Fibroblast of mammary gland (primary cell): ENCODE results near the gene GLRA2.
"Not testable (repeated sequence)": the region's sequence is repeated elsewhere in the genome, so short reads cannot be mapped to it uniquely, and the experiment has no call there.

Experiments used
- DNase-seq: peaks from one replicate; pipeline ENCODE4 v3.0.0-alpha.2; 2010; ENCODE audit warnings: low read depth
- H3K4me3 ChIP-seq: 2 replicates; pipeline ENCODE4 v1.5.1; 2011; ENCODE audit warnings: low read depth, mild to moderate bottlenecking, low read length, moderate library complexity; ENCODE audit not compliant: control insufficient read depth
- TF ChIP-seq, protein P1 (sequence below): conservative IDR thresholded peaks from 2 replicates; pipeline ENCODE4 v1.5.1; 2011; ENCODE audit warnings: low read depth, low read length, inconsistent platforms; ENCODE audit not compliant: control insufficient read depth, insufficient read depth

Gene GLRA2

DNA sequence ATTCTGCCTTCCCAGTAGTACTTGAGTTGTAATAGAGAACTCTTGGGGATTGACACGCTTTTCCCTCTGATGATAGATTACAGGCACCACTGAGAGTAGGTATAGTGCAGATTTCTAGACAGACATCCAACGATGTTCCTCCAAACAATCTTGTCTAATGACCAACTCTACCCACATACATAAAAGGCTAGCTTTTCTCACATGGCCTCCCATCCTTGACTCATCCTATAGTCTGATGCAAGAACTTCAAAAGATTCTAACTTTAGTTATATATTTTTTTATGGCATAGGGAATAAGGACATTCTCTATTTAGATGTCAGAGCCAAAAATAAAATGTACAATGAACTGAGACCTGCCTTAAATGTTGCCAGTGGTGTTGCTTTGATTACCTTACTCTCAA lies 60.9 kb downstream of the GLRA2 start:
- TF ChIP-seq, protein P1, sequence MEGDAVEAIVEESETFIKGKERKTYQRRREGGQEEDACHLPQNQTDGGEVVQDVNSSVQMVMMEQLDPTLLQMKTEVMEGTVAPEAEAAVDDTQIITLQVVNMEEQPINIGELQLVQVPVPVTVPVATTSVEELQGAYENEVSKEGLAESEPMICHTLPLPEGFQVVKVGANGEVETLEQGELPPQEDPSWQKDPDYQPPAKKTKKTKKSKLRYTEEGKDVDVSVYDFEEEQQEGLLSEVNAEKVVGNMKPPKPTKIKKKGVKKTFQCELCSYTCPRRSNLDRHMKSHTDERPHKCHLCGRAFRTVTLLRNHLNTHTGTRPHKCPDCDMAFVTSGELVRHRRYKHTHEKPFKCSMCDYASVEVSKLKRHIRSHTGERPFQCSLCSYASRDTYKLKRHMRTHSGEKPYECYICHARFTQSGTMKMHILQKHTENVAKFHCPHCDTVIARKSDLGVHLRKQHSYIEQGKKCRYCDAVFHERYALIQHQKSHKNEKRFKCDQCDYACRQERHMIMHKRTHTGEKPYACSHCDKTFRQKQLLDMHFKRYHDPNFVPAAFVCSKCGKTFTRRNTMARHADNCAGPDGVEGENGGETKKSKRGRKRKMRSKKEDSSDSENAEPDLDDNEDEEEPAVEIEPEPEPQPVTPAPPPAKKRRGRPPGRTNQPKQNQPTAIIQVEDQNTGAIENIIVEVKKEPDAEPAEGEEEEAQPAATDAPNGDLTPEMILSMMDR = no peak
- no peak overlapping the region for H3K4me3 ChIP-seq
- peak; percentile 41 for DNase-seq

DNA sequence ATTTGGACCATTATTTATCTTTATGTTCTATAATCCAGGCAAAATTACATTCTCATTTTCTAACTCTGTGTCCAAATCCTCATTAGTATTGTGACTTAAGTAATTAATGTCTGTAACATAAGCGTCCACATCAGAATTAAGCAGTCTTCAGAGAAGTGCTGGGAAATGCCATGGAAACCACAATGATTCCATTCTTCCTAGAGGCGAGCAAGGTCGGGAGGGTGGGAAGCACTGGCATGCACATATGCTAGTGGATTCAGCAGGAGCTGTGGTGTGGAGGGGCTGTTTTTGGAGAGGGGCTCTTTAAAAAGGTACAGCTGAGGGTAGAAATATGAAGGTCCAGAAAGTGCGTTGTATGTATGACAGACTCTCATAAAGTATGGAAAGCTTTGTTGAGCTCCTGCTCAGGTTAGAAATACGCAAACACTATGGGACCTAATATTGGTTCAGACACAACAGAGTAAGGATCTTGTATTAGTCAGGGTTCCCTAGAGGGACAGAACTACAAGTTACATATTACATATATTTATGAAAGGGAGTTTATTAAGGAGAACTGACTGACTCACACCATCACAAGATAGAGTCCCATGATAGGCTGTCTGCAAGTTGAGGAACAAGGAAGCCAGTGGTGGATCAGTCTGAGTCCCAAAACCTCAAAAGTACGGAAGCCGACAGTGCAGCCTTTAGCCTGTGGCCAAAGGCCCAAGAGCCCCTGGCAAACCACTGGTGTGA lies 61.5 kb downstream of the GLRA2 start:
- H3K4me3 ChIP-seq = no peak overlapping the region
- TF ChIP-seq, protein P1 = no peak
- no peak for DNase-seq

DNA sequence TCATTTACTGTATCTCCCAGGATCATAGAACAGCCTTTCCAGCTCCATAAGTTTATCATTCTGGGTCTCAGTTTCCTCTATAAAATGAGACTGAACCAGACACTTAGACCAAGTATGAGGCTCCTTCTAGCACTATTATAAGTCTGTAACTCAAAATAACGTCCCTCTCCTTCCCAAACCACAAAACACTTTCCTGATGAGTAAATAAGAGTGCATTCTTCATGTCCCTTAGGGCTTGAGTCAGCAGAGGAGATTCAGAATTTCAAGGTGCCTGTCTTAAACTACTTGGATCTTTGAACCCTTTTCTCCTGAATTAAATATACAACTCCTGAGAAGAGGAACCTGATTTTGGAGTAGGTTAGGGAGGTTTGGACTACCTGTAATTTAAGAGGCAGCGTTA lies 62.6 kb downstream of the GLRA2 start:
- TF ChIP-seq, protein P1 = no peak
- peak; percentile 36 for DNase-seq
- H3K4me3 ChIP-seq = no peak overlapping the region

DNA sequence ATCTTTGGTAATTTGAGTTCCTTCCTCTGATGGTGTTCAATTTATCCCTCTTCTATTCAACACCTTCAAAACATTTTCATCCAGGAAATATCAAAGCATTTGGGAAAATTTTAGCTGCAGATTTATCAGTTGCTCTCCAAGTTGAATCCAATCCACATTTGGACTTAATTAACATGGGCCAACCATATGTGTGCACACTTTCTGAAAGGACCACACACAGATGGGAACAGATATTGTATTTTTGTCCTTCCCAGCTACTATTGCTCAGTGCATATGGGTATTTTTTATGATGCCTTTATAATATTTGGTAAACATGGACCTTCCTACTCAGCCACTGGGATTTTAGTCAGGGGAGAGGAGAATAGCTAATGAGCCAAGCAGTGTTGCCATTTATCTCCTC lies 65.2 kb downstream of the GLRA2 start:
- TF ChIP-seq, protein P1 = no peak
- no peak for DNase-seq
- no peak overlapping the region for H3K4me3 ChIP-seq

DNA sequence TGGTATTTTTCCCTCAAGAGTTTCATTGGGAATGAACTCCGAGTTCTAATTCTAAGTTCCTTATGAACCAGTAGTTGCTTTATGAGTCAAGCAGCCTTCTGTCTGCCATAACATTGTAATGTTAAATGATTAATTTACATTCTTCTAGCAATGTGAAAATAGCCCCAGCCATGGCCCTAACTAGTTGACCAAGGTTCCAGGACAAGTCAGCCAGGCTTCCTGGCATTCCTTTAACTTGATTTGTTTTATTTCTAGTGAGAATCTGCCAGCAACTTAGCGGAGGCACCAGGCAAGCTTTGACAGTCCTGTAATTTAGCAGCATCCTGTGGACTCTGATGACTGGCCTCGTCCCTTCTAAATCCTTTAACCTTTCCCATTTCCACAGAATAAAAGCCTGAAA lies 69.0 kb downstream of the GLRA2 start:
- no peak for DNase-seq
- no peak overlapping the region for H3K4me3 ChIP-seq
- TF ChIP-seq, protein P1 = no peak

DNA sequence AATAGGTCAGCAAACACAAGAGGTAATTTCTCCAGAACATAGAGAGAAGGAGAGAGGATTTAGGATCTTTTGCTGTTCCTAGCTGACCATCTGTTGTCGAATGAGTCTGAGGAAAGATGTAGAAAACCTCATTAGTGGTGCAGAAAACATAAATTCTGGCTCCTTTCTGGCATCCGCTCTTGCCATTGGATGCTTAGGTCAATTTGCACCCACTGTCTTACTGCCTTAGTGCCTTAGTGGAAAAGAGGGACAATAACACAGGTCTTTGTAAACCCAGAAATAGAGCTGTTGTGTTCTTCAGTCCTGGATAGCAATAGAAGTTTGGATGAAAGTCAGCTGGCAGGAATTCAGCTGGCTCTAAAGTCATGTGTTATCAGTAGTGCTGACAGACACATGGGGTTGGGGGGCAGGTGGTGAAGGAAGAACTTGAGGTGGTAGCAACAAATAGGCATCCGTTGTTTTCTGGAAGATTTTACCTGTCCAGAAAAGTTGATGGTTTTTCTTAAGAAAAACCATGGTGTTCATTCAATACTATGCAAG lies 78.2 kb downstream of the GLRA2 start:
- no peak for DNase-seq
- TF ChIP-seq, protein P1 = no peak
- H3K4me3 ChIP-seq = no peak overlapping the region

DNA sequence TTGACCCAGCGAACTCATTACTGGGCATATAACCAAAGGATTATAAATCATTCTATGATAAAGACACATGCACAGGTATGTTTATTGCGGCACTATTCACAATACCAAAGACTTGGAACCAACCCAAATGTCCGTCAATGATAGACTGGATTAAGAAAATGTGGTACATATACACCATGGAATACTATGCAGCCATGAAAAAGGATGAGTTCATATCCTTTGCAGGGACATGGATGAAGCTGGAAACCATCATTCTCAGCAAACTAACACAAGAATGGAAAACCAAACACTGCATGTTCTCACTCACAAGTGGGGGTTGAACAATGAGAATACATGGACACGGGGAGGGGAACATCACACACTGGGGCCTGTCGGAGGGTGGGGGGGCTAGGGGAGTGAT lies 83.1 kb downstream of the GLRA2 start:
- not testable (repeated sequence) for DNase-seq, H3K4me3 ChIP-seq
